K562 (cell line): Measurements from ENCODE around the gene CDCA5. TPM values are rescaled to one million over a fixed set of nuclear protein-coding genes. Genes with fewer than 3 reads are reported as not detected.

Experiments
- HSF4 ChIP-seq: fragments of 250-450 bp; sonication (Bioruptor Pico); IDR thresholded peaks from 2 replicates; pipeline ENCODE4 v2.1.2; 2022; ENCODE audit warnings: mild to moderate bottlenecking, moderate library complexity, borderline replicate concordance
- MECOM ChIP-seq: fragments of 250-450 bp; sonication (Bioruptor Pico); IDR thresholded peaks from 2 replicates; pipeline ENCODE4 v1.8.0; 2022; ENCODE audit warnings: inconsistent platforms
- MEF2A ChIP-seq: IDR thresholded peaks from 2 replicates; pipeline ENCODE4 v1.6.1; 2011; ENCODE audit warnings: low read depth, mild to moderate bottlenecking, low read length, moderate library complexity; ENCODE audit not compliant: control insufficient read depth
- MEIS2 ChIP-seq: fragments of 450-650 bp; IDR thresholded peaks from 2 replicates; pipeline ENCODE4 v1.6.1; 2014; ENCODE audit warnings: mild to moderate bottlenecking; ENCODE audit not compliant: partially characterized antibody
- NFE2 ChIP-seq: IDR thresholded peaks from 2 replicates; pipeline ENCODE4 v1.6.1; 2014; ENCODE audit warnings: antibody characterized with exemption, low read depth
- NRF1 ChIP-seq, 2 experiments: fragments of 450-650 bp; IDR thresholded peaks in 1 of 2; conservative IDR thresholded peaks in 1 of 2; 2 replicates each; pipeline ENCODE4 v1.6.1; 2014; ENCODE audit warnings: mild to moderate bottlenecking in 2 of 2
- POLR2G ChIP-seq: fragments of 200-400 bp; formaldehyde crosslinking; IDR thresholded peaks from 2 replicates; pipeline ENCODE4 v1.6.1; 2017; ENCODE audit warnings: low read depth, mild to moderate bottlenecking, antibody characterized with exemption, low read length, moderate library complexity
- SRSF7 ChIP-seq: fragments of 200-400 bp; formaldehyde crosslinking; optimal IDR thresholded peaks from 2 replicates; pipeline ENCODE3; 2017; ENCODE audit warnings: mild to moderate bottlenecking, low read depth, low read length
- USF2 ChIP-seq: sonication (generic); formaldehyde crosslinking; IDR thresholded peaks from 2 replicates; pipeline ENCODE4 v1.5.0; 2020; ENCODE audit warnings: missing genetic modification reagents
- YY1 ChIP-seq, 3 experiments: IDR thresholded peaks; 2 replicates each; pipeline ENCODE4 v1.6.1; 2011; ENCODE audit warnings: low read length in 2 of 3, mild to moderate bottlenecking in 2 of 3, moderate library complexity in 2 of 3, borderline replicate concordance in 1 of 3, control low read depth in 1 of 3, low read depth in 1 of 3; ENCODE audit not compliant: insufficient read depth in 3 of 3, insufficient replicate concordance in 2 of 3, control insufficient read depth in 1 of 3, insufficient read length in 1 of 3; ENCODE audit errors: extremely low read depth in 1 of 3
- ZBED1 ChIP-seq: IDR thresholded peaks from 2 replicates; pipeline ENCODE4 v1.6.1; 2014
- ZBTB11 ChIP-seq, 3 experiments: fragments of 200-800 bp in 1 of 3; fragments of 250-450 bp in 1 of 3; fragments of 450-650 bp in 1 of 3; sonication (Bioruptor Pico) in 1 of 3; sonication (Bioruptor generic) in 1 of 3; formaldehyde crosslinking in 1 of 3; IDR thresholded peaks; 2 replicates each; pipeline versions ENCODE4 v1.6.1 to v1.8.0; 2016 to 2022; ENCODE audit warnings: mild to moderate bottlenecking in 2 of 3, missing genetic modification characterization in 2 of 3, missing compliant biosample characterization in 1 of 3, moderate library complexity in 1 of 3
- ZBTB8A ChIP-seq: fragments of 450-650 bp; IDR thresholded peaks from 2 replicates; pipeline ENCODE4 v1.6.1; 2018; ENCODE audit warnings: mild to moderate bottlenecking, moderate library complexity; ENCODE audit not compliant: partially characterized antibody
- ZSCAN32 ChIP-seq: fragments of 450-650 bp; formaldehyde crosslinking; IDR thresholded peaks from 2 replicates; pipeline ENCODE4 v1.4.0; 2020; ENCODE audit warnings: mild to moderate bottlenecking, moderate library complexity
- polyA plus RNA-seq, 8 experiments: library from polyadenylated mRNA; depleted of rRNA in 4 of 8; stranded (reverse) in 5 of 8; unstranded in 3 of 8; fragments of >200 nt; fragmentation: Nextera tagmentation in 2 of 8; fragmentation: Illumina TruSeq in 1 of 8; extraction: Ambion mirVana in 2 of 8; extraction: Trizol in 1 of 8; gene quantifications; 2 replicates each; pipeline versions ENCODE4 v1.2.1 to v1.2.3, GENCODE V29; 2011 to 2014; ENCODE audit warnings: inconsistent platforms in 1 of 8, missing spikeins in 1 of 8
- total RNA-seq, 7 experiments: library from RNA; depleted of rRNA in 6 of 7; stranded (reverse); fragments of >200 nt in 6 of 7; fragmentation: Illumina TruSeq in 2 of 7; extraction: Trizol in 2 of 7; gene quantifications; 2 replicates each; pipeline versions ENCODE4 v1.2.1 to v1.2.3, GENCODE V29; 2011 to 2021; ENCODE audit warnings: low replicate concordance in 1 of 7
- TF ChIP-seq, protein P1 (sequence below): fragments of 200-800 bp; sonication (Bioruptor generic); IDR thresholded peaks from 2 replicates; pipeline ENCODE4 v1.6.1; 2017; ENCODE audit warnings: missing genetic modification characterization, missing compliant biosample characterization
- TF ChIP-seq, protein P2 (sequence below): sonication (generic); formaldehyde crosslinking; IDR thresholded peaks from 2 replicates; pipeline ENCODE4 v1.8.0; 2022; ENCODE audit warnings: missing genetic modification reagents, mild to moderate bottlenecking, borderline replicate concordance

CDCA5 gene
- total and polyA plus RNA-seq, 9 of the 15 experiments (the other 6 are each of a cell fraction or from before 2014, with no cell fraction given), result 18.9 to 94.3 (median 64.6) TPM

- TF ChIP-seq ZBTB11 (CRISPR knock-in tag; IDR thresholded peaks at IDR 0.05) (0 out of 6 replicates have a peak, but pooled peaks of 1 of the 3 experiments have one; percentile 43), ZBED1 (no peak), NFE2 (no peak), NRF1 (conservative IDR thresholded peaks at IDR 0.05 in 1 of 2, IDR thresholded peaks at IDR 0.05 in 1 of 2) (peak; percentile 34 to 53; a peak in 3 of 4 replicates), YY1 (IDR thresholded peaks at IDR 0.05; ENCODE audit: borderline replicate concordance in 1 of 3, control insufficient read depth in 1 of 3, extremely low read depth in 1 of 3, insufficient read depth in 3 of 3, insufficient read length in 1 of 3, insufficient replicate concordance in 2 of 3, low read depth in 1 of 3, low read length in 2 of 3) (peak in 1 of 3 experiments; percentile 65), USF2 (CRISPR knock-in tag) (no peak), ZBTB8A (no peak), MECOM (CRISPR knock-in tag) (no peak), SRSF7 (no peak), POLR2G (peak; percentile 80), MEIS2 (peak; percentile 17), ZSCAN32 (no peak), HSF4 (CRISPR knock-in tag) (no peak), MEF2A (no peak)
- TF ChIP-seq, protein P1, sequence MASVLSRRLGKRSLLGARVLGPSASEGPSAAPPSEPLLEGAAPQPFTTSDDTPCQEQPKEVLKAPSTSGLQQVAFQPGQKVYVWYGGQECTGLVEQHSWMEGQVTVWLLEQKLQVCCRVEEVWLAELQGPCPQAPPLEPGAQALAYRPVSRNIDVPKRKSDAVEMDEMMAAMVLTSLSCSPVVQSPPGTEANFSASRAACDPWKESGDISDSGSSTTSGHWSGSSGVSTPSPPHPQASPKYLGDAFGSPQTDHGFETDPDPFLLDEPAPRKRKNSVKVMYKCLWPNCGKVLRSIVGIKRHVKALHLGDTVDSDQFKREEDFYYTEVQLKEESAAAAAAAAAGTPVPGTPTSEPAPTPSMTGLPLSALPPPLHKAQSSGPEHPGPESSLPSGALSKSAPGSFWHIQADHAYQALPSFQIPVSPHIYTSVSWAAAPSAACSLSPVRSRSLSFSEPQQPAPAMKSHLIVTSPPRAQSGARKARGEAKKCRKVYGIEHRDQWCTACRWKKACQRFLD, result no peak
- TF ChIP-seq, protein P2, sequence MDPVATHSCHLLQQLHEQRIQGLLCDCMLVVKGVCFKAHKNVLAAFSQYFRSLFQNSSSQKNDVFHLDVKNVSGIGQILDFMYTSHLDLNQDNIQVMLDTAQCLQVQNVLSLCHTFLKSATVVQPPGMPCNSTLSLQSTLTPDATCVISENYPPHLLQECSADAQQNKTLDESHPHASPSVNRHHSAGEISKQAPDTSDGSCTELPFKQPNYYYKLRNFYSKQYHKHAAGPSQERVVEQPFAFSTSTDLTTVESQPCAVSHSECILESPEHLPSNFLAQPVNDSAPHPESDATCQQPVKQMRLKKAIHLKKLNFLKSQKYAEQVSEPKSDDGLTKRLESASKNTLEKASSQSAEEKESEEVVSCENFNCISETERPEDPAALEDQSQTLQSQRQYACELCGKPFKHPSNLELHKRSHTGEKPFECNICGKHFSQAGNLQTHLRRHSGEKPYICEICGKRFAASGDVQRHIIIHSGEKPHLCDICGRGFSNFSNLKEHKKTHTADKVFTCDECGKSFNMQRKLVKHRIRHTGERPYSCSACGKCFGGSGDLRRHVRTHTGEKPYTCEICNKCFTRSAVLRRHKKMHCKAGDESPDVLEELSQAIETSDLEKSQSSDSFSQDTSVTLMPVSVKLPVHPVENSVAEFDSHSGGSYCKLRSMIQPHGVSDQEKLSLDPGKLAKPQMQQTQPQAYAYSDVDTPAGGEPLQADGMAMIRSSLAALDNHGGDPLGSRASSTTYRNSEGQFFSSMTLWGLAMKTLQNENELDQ (CRISPR knock-in tag), result 0 out of 2 replicates have a peak, but pooled peaks have one; percentile 41
These were observed 28.9 kb upstream of the CDCA5 start (continued) for GRCh38 chr11:65112546-65113360.
